Astrocyte (in vitro differentiated cells and primary cell): ENCODE data around the gene ABCG4.

ENCODE experiments used
- CTCF ChIP-seq: IDR thresholded peaks from 2 replicates; pipeline ENCODE4 v1.5.1; 2011; ENCODE audit warnings: low read depth, mild to moderate bottlenecking, inconsistent platforms, low read length, moderate library complexity; ENCODE audit not compliant: insufficient read depth
- EZH2 ChIP-seq: IDR thresholded peaks from 2 replicates; pipeline ENCODE4 v1.6.1; 2012; ENCODE audit warnings: mild to moderate bottlenecking, low read length, inconsistent platforms; ENCODE audit not compliant: insufficient read depth

GRCh38 chr11:119115484-119116234 lies 33.2 kb upstream of the ABCG4 start:
- TF ChIP-seq CTCF = no peak
- no peak for TF ChIP-seq EZH2
